Cardiac septum (tissue), 1 donor: ENCODE results near the gene IQCE. TPM values are rescaled to one million over a fixed set of nuclear protein-coding genes. Genes with fewer than 3 reads are reported as not detected.

ENCODE experiments used
- DNase-seq: peaks from one replicate; pipeline ENCODE4 v3.0.0-alpha.2; 2020; ENCODE audit warnings: low spot score
- intact Hi-C: fragments of 100-400 bp; cut with DNase I; formaldehyde crosslinking; loops from one replicate; pipeline ENCODE4 v1.14.0; 2022
- total RNA-seq: library from RNA; stranded (reverse); fragmentation: NEBNext Ultra II Directional; extraction: Animal tissue kit (Norgen Biotek cat#: 25700); gene quantifications from one replicate; pipeline ENCODE4 v1.2.1, GENCODE V29; 2021
- donor health status: DM: no; HTN: no; CAD: no.

The IQCE gene
- total RNA-seq, 1 donor from 2014 or later, result 13.3 TPM

DNA sequence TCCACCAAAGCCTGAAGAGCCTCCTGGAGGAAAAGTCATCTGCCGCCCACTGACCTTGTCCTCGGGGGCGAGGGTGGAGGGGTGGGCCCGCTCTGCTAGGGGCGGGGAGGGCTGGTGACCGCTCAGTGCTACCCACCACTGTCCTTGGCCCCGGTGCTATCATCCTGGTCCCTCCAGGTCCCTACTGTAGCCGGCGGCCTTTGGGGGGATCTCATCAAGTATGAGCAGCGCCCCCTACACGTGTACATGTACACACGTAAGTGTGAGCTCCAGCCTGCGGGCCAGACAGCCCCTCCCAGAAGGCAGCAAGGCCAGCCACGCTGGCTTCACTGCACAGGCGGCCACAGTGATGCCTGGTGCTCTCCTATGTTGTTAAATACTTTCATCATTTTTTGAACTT is 92.6 kb downstream of the IQCE start:
- no peak for DNase-seq

GRCh38 chr7:2651847-2652735 is 93.3 kb downstream of the IQCE start:
- no peak for DNase-seq
- intact Hi-C loops, result no loop called here

More for the DNA sequence above, 92.6 kb downstream of the IQCE start:
- intact Hi-C loops, result no loop called here

DNA sequence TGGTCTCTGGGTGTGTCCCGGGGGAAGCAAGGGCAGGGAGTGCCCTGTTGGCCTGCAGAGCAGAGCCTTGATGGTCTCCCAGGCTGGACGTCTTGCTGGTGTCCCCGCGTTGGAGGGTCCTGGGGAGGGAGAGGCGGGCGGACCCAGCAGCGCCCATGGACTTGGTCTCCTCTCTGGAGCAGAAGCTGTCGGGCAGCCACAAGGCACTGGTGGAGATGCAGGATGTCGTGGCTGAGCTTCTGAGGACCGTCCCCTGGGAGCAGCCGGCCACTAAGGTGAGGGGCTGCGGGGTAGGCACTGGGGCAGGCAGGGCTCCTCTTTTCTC is 93.9 kb downstream of the IQCE start:
- intact Hi-C loops, result no loop called here
- no peak for DNase-seq

DNA sequence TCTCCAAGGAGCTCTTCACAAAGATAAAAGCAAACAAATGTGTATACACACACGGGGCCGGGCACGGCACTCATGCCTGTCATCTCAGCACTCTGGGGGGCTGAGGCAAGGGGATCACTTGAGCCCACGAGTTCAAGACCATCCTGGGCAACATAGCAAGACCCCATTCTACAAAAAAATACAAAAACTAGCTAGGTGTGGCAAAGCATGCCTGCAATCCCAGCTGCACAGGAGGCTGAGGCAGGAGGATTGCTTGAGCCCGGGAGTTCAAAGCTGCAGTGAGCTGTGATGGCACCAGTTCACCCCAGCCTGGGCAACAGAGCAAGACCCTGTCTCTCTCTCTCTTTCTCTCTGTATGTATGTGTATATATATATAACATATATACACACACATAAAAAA is 95.3 kb downstream of the IQCE start:
- no peak for DNase-seq

DNA sequence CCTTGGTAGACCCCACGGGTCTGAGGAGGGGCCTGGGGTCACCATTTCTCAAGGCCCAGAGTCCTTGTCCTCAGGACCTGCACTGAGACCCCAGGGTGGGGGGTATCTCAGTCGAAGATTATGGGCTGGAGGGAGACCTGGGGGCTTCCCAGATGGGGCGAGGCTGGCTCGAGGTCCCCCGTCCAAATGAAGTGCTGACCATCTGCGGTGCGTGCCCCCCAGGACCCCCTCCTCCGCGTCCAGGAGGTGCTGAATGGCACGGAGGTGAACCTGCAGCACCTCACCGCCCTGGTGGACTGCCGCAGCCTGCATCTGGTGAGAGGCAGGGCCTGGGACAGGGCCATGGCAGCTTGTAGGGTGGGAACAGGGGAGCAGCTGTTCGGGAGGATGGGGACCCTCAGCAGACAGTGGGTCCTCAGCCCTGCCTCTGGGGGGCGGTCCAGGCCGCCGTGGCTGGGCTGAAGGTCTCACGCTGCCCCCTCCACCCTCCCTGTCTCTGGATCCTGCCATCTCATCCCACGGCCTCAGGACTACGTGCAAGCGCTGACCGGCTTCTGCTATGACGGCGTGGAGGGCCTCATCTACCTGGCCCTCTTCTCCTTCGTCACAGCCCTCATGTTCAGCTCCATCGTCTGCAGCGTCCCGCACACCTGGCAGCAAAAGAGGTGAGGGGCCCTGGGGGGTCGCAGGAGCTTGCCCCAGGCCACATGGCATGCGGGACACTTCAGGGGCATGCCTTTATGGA is 97.3 kb downstream of the IQCE start:
- intact Hi-C loops, result no loop called here

More for the DNA sequence above, 95.3 kb downstream of the IQCE start:
- intact Hi-C loops, result no loop called here

DNA sequence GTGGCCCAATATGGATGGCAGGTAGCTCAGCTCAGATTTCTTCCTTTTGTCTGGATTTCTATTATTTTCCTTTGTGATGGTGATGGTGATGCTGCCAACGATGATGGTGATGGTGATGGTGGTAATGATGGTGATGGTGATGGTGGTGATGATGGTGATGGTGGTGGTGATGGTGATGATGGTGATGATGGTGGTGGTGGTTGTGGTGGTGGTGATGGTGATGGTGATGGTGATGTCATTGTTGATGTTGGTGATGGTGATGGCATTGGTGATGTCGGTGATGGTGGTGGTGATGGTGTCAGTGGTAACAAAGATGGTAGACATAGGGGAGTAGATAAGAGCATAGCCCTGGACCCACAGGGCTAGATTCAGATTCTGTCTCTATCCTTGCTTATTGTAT is 98.4 kb downstream of the IQCE start:
- intact Hi-C loops, result no loop called here
- no peak for DNase-seq

More for the DNA sequence above, 97.3 kb downstream of the IQCE start:
- DNase-seq, result no peak

DNA sequence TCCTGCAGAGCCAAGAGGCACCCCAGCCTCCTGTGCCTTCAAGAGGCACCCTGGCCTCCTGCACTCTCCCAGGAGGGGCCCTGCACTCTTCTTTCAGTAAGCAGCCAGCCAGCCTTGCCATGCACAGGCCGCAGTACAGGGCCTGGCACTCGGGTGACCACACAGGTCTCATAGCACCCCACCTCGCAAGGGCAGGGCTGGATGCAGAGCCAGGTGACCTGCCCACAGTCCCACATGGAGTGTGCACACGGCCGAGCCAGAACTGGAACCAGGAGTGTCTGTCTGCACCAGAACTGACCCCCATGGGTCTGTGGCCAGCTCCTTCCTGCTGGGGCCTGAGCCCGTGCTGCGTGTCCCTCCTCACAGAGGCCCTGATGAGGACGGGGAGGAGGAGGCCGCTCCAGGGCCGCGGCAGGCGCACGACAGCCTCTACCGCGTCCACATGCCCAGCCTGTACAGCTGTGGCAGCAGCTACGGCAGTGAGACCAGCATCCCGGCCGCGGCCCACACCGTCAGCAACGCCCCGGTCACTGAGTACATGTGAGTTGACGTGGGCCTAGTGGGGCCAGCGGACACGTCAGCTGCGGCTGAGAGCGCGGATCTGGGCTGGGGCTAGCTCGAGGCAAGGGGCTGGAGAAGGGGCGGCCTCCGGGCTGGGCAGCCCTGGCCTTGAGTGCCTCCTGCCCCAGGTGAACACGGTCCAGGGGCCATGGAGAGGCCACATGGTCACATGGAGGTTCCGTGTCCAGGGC is 99.3 kb downstream of the IQCE start:
- intact Hi-C loops, result no loop called here
- no peak for DNase-seq

- intact Hi-C loops, result no loop called here
- no peak for DNase-seq
These were observed 100.2 kb downstream of the IQCE start for GRCh38 chr7:2658941-2659340.

DNA sequence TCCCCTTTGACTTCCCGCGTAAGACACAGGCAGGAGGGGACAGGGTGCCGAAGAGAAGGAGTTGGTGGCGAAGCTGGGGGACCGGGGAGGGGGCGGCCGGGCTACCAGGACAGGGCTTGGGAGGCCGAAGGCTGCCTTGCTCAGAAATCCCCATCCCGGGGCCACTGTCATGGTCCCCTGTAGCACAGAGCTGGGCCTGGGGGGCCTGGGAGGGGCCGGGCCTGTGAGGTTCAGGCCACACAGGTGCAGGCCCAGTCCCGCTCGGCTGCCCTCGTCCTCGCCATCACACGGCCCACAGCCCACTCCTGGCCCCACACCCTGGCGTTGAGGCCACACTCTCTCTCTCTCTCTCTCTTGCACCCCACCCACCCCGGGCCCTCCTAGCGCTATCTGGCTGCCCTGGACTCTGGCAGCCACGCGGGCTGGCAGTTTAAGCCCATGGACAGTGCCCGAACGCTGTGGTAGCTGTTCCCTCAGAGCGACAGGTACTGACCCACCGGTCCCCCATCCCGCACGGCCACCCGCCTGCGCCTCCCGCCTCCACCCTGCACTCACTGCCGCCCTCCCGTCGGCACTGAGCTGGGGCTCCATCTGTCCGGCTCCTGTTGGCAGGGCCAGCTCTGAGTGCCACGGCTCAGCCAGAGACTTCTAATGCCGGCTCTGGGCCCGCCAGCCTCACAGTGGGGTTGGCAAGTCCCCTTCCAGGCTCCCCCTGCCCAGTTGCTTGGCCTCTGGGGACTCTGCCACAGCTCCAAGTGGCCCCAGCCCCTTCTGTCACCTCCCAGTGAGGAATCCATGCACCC is 101.0 kb downstream of the IQCE start:
- intact Hi-C loops, result no loop called here
- no peak for DNase-seq

DNA sequence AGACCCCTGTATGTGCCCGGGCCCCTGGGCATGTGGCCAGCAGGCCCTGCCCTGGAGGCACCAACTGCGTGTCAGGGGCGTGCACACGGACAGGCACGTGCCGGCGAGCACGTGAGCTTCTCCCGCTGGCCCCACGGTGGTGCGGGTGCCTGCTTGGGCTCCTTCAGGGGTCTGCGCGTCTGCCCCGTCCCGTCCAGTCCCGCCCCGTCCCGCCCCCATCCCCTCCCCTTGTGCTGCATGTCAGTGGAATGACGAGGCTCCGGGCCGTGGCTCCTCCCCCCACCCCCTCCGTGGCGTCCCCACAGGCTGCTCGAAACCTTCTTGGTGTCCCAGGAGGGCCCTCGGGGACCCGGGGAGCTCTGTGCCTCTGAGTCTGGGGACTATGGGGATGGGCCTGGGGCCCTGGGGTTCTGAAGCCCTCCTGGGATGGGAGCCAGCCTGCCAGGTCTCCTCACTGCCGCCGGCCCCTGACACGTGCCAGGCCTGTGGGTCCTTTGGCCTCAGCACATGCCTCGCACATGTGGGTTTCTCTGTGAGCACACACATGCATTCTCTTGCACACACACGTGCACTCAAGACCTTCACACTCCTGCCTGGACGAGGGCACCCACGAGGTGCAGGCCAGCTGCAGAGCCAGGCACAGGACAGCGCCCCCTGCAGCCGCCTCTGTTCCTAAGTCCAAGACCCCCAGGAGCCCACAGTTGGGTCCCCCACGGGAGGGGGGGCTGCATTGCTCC is 101.7 kb downstream of the IQCE start:
- DNase-seq, result no peak
- intact Hi-C loops, result no loop called here

DNA sequence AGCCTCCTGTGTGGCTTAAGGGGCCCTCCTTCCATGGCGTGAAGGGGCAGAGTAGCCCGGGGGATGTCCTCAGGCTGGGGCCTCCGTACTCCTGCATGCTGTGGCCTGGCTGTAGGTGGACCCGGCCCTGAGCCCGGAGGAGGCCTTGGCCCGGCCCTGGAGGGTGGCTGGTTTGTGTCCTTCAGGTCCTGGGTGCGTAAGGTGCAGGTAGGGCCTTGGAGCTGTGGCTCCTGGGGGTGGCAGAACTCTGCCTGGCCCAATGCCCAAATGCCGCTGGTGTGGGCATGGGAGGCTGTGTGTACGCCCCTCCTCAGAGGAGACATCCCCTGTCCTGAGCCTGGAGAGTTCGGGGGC is 102.3 kb downstream of the IQCE start:
- intact Hi-C loops, result no loop called here
- no peak for DNase-seq

GRCh38 chr7:2661602-2662272 is 103.0 kb downstream of the IQCE start:
- intact Hi-C loops, result no loop called here
- no peak for DNase-seq

DNA sequence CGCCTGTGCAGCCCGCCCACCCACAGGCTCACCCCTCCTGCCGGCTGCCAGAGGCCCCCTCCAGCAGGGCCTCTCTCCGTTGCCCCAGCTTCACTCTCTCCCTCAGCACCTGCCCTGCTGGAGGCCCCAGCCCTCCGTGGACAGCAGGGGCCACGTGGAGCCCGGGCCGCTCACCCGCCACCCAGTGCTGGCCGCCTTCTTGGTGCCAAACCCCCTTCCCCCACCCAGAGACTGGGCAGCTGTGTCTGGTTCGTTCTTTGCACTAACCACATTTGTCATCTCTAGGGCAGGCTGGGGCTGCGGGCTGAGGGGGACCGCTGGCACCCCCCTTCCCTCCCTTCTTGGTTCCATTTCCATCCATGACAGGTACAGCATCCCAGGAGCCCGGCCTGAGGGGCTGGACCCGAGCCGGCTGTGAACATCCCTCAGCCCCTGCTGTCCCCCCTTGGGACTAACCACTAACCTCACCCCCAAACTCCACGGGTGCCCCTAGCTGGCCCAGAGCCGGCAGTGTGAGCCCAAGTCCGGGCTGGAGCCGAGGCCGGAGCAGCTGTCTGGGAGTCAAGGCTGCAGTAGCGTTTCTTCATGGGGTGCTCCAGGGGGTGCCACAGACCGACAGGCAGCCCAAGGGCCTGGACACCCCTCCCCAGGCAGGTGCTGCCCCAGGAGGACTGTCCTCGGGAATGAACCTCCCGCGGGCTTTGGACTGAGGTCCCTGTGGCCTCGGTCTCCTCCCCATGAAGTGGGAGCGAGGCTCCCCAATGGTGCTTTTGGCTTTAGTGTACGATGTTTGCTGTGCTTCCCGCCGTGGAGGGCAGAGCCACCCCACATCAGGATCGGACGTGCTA is 103.7 kb downstream of the IQCE start:
- DNase-seq, result no peak
- intact Hi-C loops, result no loop called here

- DNase-seq, result no peak
- intact Hi-C loops, result no loop called here
These were observed 104.5 kb downstream of the IQCE start for GRCh38 chr7:2663121-2663886.

DNA sequence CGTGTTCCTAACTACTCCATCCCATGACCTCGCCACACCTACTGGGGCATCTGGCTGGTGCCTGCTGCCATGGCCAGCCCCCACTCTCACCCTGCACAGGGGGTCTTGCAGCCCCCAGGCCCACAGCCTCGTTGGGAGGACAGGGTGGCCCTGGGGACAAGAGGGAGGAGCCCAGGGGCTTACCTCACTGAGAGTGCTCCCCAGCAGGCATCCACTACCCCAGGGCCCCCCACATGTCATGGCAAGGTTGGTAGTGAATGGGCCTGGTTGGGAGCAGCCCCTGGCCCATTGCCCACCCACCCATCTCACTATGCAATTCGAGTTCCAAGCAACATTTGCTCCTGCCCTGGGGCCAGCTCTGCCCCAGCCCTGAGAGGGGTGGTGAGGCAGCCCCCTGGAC is 105.2 kb downstream of the IQCE start:
- DNase-seq, result no peak
- intact Hi-C loops, result no loop called here
